NOMO-1 treated with DMSO at 0.1 percent for 48 hours (cell line): ENCODE data around the gene AGO4.
A peak's percentile ranks its signal among the peaks of the same experiment; 100 is the strongest.
"Not testable (repeated sequence)": the region's sequence is repeated elsewhere in the genome, so short reads cannot be mapped to it uniquely, and the experiment has no call there.

Source experiments
- DNase-seq: peaks from one replicate; lab custom pipeline; 2025; ENCODE audit not compliant: unreplicated experiment; lab: John Stamatoyannopoulos, UW

The AGO4 gene

DNA sequence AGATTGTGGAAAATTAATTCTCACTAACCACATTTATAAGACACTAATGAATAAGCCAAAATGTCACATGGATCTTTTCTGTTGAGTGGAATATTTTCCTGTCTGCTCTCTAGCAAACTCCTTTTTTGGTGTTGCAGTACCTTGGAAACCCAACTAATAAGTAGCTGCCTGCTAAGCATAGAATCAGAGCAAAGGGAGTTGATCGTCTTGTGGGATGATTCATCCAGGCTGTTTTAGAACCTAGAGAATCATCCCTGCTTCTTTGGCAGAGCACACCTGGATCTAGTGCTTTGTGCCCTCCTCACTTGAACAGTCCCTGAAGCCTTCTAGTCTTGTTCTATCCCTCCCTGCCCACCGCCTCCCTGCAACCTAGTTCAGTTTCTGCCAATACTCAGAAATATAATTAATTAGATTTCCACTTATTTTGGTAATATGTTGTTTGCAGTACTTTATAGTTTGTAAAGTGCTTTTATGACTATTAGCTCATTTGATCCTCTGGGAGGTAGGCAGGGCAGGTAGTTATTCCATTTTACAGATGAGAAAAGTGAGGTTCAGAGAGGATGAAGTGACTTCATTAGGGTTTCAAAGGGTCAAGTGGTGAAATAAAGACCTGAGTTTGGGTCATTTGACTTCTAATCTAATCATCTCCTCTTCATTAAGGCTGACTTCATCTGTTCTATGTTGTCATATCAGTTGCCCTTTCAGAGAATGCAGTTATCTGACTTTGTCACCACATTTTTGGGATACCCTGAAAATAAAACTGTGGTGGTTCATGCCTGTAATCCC, 2.5 kb downstream of the AGO4 start:
- no peak for DNase-seq

DNA sequence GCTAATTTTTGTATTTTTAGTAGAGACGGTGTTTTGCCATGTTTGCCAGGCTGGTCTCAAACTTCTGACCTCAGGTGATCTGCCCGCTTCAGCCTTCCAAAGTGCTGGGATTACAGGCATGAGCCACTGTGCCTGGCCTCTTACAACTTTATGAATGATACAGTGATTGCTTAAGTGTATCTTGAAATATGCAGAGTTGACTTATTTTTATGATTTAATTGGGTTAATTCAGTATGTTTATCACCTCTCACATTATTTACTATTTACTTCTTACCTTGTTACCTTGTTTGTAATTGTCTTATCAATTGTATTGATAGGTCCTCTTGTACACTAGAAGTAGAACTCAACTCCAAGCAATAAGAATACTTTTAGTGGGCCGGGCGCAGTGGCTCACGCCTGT, 4.9 kb downstream of the AGO4 start:
- not testable (repeated sequence) for DNase-seq

DNA sequence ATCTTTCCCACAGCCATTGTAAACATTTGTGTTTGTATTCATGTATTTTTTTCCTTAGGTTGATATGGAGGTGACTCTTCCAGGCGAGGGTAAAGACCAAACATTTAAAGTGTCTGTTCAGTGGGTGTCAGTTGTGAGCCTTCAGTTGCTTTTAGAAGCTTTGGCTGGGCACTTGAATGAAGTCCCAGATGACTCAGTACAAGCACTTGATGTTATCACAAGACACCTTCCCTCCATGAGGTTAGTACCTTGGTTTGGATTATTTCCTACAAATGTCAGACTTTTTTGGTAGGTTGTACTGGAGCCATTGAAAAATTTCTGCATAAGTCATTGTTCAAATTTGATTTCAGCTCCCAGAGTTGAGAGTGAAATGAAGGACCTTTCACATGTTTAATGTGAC, 17.4 kb downstream of the AGO4 start:
- no peak for DNase-seq

DNA sequence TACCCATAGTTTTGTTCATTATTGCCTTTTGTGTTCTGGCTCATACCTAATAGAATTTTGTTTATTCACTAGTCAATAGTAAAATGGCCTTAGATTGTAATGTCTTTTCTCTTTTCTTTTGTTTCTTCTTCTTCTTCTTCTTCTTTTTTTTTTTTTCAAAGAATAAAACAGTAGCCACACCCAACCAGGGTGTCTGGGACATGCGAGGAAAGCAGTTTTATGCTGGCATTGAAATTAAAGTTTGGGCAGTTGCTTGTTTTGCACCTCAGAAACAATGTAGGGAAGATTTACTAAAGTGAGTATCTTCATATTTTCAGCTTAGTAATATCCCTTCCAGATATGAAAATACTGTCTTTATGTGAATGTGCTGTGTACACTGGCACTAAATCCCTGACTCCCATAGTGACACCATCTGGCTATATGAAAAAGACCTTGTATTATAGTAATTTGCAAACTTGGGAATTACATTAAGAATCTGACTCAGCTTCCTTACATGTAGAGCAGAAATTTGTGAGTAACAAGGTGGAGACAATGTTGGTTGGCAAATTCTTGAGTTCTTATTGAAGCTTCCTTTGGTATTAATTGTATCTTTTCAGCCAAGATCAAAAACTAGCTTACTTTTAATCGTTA, 24.6 kb downstream of the AGO4 start:
- DNase-seq: no peak

DNA sequence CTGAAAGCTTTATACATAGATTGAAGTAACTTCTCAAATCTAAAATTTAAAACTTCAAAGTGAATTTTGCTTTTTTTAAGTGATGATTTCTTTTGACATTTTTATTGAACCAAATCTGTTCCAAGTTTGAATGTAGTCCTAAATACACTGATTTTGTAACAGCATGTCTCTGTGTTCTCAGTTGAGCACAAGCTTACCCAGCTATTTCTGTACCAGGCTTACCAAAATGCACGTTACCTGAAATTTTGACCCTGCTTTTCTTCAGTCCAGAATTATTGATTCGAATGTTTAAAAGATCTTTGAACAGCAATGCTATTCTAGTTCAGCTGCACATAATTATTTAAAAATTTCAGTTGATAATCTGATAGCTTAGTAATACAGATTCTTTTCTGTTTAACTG, 25.6 kb downstream of the AGO4 start:
- DNase-seq: no peak

DNA sequence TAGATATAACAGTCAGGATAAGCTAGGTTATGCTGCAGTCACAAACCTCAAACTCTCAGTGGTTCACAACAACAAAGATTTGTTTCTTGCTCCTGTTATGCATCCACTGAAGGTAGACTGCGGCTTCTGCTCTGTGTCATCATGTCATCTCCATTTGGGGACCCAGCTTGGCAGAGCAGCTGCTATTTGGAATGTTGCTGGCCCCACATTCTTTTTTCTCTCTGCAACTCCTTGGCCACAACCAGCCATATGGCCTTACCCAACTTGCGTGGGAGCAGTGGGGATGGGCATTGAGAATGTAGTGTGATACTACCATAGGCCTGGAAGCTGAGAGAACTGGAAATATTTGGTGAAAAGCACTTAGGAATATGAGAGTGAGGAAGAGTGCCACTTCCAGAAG, 26.4 kb downstream of the AGO4 start:
- DNase-seq: no peak

DNA sequence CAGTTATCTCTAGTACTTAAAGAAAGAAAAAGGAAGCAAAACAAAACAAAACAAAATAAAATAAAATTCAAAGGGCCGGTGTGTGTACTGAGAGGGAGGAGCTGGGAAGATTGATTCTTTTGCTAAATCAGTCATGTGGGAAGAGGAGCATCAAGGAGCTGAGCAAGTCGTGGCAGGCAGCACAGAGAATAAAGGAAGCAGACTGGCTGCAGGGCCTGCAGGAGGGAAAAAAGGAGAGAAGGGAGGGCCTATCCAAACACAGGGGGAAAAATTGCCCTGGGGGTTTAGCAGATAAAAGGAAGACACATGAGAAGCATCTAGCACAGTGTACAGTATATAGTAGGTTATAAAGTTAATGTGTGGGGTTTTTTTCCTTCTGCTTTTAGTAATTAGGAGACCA, 27.6 kb downstream of the AGO4 start:
- DNase-seq: no peak

DNA sequence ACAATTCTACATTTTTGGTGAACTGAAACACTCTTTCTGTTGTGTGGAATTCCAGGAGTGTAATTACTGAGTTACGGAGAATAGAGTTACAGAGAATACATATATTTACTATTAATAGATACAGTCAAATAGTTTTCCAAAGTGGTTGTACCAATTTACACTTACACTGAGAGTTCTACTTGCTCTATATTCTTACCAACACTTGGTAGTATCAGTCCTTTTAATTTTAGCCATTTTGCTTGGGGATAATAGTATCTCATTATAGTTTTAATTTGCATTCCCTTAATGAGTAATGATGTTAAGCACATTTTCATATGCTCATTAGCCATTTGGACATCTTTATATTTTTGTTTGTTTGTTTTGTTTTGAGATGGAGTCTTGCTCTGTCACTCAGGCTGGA, 28.9 kb downstream of the AGO4 start:
- DNase-seq: no peak

DNA sequence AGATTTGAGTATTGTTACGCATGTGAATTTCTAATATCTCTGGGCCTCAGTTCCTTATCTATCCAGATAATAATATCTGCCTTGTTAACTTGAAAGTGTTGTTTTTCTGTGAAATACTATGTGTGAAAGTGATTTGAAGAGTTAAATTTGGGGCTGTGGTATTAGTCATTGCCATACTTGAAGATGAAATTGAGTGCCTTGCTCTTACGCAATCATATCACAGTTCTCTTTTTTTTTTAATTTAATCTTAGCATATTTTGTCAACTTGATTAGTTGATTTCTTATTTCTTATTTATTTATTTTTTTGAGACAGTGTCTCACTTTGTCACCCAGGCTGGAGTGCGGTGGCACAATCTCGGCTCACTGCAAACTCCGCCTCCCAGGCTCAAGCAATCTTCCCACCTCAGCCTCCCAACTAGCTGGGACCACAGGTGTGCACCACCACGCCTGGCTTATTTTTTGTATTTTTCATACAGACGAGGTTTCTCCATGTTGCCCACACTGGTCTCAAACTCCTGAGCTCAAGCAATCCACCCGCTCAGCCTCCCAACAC, 31.0 kb downstream of the AGO4 start:
- peak; percentile 40 for DNase-seq

DNA sequence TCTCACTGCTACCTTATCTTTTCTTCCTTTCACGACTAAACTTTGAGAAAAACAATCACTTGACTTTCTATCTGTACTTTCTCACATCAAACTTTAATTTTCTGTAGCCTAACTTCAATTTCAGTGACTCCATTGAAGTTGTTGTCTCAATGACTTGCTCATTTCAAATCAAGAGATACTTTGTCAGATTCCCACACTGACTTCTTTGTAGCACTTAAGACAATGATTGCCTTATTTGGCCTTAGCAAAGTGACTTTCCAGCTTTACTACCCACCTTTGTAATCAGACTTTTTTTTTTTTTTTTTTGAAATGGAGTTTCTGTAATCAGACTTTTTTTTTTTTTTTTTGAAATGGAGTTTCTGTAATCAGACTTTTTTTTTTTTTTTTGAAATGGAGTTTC, 37.0 kb downstream of the AGO4 start:
- DNase-seq: no peak

DNA sequence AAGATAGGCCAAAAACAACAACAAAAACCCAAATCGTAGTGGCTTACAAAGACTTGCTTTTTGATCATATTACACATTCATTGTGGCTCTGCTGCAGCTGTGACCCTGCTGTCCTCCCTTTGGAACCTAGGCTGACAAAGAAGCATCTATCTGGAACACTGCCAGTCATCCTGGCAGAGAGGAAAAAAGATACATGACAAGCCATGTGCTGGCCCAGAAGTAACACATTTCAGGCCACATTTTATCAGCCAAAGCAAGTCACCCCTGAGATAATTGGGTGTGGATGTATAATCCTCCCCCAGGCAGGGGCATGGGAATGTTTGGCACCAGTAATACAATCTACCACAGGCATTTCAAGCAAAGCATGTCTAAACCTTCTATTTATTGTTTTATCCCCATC, 38.0 kb downstream of the AGO4 start:
- DNase-seq: no peak

DNA sequence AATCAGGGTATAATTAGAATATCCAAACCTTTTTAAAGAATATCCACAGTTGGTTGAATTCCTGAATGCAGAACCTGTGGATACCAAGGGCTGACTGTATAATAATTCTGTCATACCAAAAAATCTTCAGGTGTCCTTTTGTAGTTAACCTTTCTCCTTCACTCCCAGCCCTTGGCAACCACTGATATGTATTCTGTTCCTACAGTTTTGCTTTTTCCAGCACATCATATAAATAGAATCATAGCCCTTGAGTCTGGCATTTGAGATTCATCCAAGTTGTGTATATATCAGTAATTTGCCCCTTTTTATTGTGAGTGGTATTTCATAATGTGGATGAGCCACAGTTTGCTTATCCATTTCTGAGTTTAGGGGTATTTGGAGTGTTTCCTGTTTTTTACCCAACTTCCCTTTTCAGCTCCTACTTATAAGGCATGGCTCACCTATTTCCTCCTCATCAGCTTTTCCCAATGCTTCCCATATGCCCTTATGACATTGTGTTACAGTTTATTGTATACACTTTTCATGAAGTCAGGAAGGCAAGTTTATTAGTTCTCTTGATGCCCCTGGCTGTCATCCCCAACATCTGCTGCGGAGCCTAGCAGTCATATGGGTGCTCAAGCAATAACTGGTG, 40.2 kb downstream of the AGO4 start:
- DNase-seq: peak; percentile 62

DNA sequence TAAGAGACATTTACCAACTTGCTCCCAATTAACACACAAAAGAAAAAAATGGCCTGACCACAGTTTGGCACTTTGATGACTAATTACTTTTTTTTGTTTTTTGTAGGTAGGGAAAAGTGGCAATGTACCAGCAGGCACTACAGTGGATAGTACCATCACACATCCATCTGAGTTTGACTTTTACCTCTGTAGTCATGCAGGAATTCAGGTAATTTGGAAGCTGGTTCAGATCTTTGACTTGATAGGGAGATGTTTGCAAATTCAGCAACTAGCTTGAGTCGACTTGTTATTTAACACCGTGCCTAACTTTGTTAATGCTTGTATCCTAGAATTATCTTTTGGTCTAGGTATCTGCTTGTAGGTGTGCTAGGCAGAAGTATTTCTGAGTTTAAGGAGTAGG, 42.2 kb downstream of the AGO4 start:
- no peak for DNase-seq

DNA sequence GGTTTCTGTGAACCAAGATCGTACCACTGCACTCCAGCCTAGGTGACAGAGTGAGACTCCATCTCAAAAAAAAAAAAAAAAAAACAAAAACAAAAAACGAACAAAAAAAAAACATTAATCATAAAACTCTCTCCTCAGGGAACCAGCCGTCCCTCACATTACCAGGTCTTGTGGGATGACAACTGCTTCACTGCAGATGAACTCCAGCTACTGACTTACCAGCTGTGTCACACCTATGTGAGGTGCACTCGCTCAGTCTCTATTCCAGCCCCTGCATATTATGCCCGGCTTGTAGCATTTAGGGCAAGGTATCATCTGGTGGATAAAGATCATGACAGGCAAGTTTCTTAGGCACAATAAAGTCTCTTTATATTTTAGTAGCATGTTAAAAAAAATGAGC, 42.9 kb downstream of the AGO4 start:
- no peak for DNase-seq

DNA sequence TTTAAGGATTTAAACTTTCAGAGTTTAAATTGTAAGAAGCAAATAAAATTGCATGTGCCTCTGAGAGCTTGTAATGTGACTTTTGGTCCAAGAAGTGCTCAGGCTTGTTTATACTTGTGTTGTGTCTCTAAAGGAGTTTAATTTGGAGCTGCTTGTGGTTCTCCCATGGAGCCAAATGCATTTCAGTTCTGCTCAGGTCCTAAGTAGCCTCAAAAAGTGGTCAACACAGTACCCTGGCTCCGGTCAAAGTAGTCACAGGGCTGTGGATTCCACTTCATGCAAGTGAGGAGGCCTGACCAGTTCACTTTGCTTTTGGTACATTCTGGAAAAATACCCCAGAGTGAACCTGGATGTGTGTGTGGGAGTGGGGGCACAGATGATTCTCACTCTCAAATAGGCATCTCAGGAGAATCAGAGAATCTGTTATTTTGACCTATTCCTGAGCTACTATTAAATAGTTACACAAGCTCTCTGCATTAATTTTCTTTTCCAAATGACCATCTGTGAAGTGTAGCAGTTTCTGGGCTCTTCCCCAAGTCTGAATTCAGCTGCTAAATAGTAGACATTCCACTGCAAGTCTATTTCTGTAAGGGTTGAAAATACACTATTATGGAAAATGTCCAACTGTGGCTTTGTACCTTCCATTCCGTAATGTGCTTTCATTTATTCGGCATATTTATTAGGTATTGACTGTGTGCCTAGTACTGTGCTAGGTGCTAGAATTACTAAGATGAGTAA, 43.5 kb downstream of the AGO4 start:
- DNase-seq: no peak

DNA sequence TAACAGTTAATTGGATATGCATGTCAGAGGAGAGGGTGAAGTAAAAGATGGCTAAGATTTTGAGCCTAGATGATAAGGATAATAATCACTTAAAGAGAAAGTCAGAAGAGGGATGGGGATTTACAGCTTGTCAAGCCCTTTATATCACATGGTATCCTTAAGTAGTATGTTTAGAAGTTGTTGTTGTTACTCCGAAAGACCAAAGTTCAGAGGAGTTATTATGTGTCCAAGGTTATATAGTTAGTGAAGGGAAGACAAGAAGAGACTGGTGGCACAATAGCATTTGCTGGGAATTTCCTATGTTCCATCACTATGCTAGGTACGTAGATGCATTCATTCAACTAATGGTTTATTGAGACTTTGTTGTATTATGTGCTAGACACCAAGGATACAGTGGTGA, 44.4 kb downstream of the AGO4 start:
- no peak for DNase-seq

DNA sequence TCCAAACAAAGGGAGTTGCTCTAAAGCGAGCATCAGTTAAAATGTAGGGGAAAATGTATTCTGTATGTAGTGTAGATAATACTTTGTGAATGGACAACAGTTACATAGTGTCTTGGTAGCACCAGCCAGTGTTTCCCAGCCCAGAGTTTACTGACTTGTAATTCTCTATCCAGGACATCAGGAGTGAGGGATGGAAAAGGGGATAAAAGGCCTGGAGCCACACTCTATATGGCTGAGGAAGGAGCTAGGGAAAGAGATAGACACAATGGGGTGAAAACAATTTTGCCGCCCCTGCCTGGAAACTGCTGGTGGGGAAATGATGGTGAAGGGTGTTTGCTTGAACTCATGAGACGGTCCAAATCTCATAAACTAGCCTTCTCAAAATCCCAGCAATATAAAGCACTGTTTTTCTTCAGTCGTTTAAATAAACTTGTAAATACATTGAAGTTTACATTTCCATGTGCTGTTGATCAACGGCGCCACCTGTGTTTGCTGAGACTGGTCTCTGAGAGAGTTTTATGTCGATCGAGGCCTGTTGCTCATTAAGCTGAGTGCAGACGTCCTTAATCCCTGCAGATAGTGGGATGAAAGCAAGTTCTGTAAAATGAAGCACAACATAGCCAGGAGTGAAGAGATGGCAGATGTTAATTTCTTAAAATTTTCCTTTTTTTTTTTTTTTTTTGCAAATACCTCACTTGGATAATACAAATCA, 47.3 kb downstream of the AGO4 start:
- no peak for DNase-seq

DNA sequence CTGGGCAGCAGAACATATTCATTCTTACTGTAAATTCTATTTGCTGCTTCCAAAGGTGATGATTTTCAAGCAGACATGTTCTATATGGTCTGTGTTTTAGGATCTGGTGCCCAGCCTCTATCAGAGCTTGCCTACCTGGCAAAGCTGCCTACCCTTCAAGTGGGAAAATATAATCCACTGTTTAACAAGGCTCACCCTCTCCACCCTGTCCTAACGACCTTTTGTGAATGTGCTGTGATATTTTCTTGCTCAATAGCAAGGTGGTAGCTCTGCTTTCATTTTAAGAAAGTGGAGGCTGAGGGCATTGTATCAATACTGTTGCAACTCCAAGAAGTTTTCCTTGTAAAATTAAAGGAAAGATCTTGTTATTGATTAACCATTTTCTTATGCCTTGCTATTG, 49.1 kb downstream of the AGO4 start:
- no peak for DNase-seq

DNA sequence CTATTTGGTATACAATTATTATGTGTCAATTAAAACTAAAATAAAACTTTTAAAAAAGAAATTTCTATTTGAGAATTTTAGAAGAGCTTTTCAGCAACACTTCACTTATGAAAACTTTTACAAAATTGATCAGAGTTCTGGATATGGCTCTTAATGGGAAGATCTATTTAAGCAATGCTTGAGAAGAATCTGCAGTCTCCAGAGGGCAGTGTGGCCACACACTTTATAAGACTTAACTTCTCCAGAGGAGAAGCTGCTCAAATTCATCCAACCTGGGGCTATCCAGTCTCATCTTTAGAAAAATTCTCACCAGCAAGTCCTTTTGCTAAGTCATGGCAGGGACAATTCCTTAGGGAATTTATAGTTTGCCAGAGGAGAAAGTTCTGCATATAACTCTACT, 50.0 kb downstream of the AGO4 start:
- peak; percentile 45 for DNase-seq

DNA sequence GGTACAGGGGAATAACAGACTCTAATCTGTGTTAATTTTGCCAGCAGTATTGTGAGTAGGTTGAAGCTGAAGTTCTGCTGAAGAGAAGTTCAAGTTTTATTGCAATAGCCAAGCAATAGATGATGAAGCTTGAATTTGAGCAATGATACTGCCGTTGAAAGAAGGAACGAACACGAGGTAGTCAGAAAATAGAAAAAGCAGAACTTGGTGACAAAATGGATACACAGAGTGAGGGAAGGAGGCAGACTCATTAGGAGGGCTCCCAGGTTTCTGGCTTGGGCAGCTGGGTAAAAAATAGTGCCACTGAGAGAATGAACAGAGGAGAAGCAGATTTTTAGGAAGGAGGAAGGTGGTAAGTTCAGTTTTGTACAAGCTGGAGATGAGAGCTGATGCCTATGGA, 52.9 kb downstream of the AGO4 start:
- peak; percentile 94 for DNase-seq

DNA sequence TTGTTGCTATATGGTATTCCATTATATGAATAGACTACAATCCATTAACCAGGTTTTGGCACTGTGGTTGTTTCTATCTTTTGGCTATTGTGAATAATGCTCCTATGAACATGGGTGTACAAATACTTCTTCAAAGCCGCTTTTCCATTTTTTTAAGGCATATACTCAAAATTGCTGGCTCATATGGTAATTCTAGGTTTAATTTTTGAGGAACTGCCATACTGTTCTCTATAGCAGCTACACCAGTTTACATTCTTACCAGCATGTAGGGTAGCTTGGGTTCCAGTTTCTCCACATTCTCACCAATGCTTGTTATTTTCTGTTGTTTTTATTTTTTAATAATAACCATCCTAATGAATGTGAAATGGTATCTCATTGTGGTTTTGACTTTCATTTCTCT, 55.3 kb downstream of the AGO4 start:
- no peak for DNase-seq
